AG04450 (cell line): ENCODE measurements around the gene METRN. TPM values are rescaled to one million over a fixed set of nuclear protein-coding genes. Genes with fewer than 3 reads are reported as not detected.

Experiments used
- CTCF ChIA-PET: fragments of 300-600, 350-600 bp; formaldehyde crosslinking; extraction: SDS; loops from one replicate; lab custom pipeline; 2022; ENCODE audit warnings: antibody characterized with exemption, inconsistent platforms; lab: Charles Lee
- POLR2A ChIA-PET: fragments of 350-600 bp; formaldehyde crosslinking; extraction: SDS; loops from one replicate; lab custom pipeline; 2021; ENCODE audit warnings: antibody characterized with exemption, inconsistent platforms; lab: Yijun Ruan, JAX
- DNase-seq: peaks from one replicate; pipeline ENCODE4 v3.0.0-alpha.2; 2011; ENCODE audit warnings: low read depth, low spot score
- H3K27ac ChIP-seq: one replicate; pipeline ENCODE4 v1.5.1; 2012; ENCODE audit warnings: low read depth, low read length, control low read depth
- H3K27me3 ChIP-seq: one replicate; pipeline ENCODE4 v1.6.0; 2012; ENCODE audit warnings: low read length; ENCODE audit not compliant: control insufficient read depth, insufficient read depth
- H3K4me3 ChIP-seq: 2 replicates; pipeline ENCODE4 v1.5.1; 2011; ENCODE audit warnings: mild to moderate bottlenecking, low read depth, low read length, control low read depth
- H3K9me3 ChIP-seq: 2 replicates; pipeline ENCODE4 v1.5.1; 2012; ENCODE audit warnings: low read length; ENCODE audit not compliant: control insufficient read depth, insufficient read depth
- CTCF ChIP-seq: IDR thresholded peaks from 2 replicates; pipeline ENCODE4 v1.5.1; 2011; ENCODE audit warnings: low read depth, low read length, control low read depth, inconsistent platforms
- polyA plus RNA-seq: library from polyadenylated mRNA; depleted of rRNA; stranded (reverse); fragments of >200 nt; gene quantifications from 2 replicates; pipeline ENCODE4 v1.2.3, GENCODE V29; 2011

METRN gene
- polyA plus RNA-seq, 1 experiment, result 20.0 TPM

- DNase-seq, result no peak
- no peak overlapping the region for H3K27ac ChIP-seq
- TF ChIP-seq CTCF, result no peak
- ChIA-PET CTCF (interaction anchor here (0.6 to 1.9 kb wide), 3 partner anchors 13 to 668 kb away, joined by 3 to 5 read pairs (median 4); no protein-coding TSS in a partner anchor), POLR2A (interaction anchor here (0.8 to 1.0 kb wide), 3 partner anchors 10 to 16 kb away, joined by 3 to 4 read pairs (median 4); partner anchors contain the start of genes JMJD8 and STUB1)
- peak overlapping the region; percentile 81 for H3K4me3 ChIP-seq
- H3K27me3 ChIP-seq, result no peaks in the 10 kb centered on the region
- H3K9me3 ChIP-seq, result no peaks in the 10 kb centered on the region; the same call in 1 of the 2 replicates
These were observed 46.3 kb upstream of the METRN start for GRCh38 chr16:668519-669171.

GRCh38 chr16:669666-670065 lies 45.3 kb upstream of the METRN start:
- POLR2A ChIA-PET, result no interaction called here
- H3K27ac ChIP-seq, result no peak overlapping the region

GRCh38 chr16:670485-671352 lies 44.2 kb upstream of the METRN start:
- no peak overlapping the region for H3K27ac ChIP-seq
- no peaks in the 10 kb centered on the region; the same call in 1 of the 2 replicates for H3K9me3 ChIP-seq
- no peak overlapping the region for H3K4me3 ChIP-seq
- POLR2A ChIA-PET, result no interaction called here
- TF ChIP-seq CTCF, result no peak
- H3K27me3 ChIP-seq, result no peaks in the 10 kb centered on the region
- CTCF ChIA-PET, result interaction anchor here (0.6 kb wide), 1 partner anchor 236 kb away, joined by 3 read pairs; no protein-coding TSS in a partner anchor
- DNase-seq, result no peak

More at GRCh38 chr16:669666-670065, 45.3 kb upstream of the METRN start:
- no peak for DNase-seq
- no peaks in the 10 kb centered on the region; the same call in 1 of the 2 replicates for H3K9me3 ChIP-seq
- no peaks in the 10 kb centered on the region for H3K27me3 ChIP-seq
- CTCF ChIA-PET, result no interaction called here
- peak overlapping the region; percentile 81; the same call in 1 of the 2 replicates for H3K4me3 ChIP-seq
- TF ChIP-seq CTCF, result no peak

GRCh38 chr16:671353-672131 lies 43.4 kb upstream of the METRN start:
- H3K4me3 ChIP-seq, result no peak overlapping the region
- ChIA-PET CTCF (no interaction called here), POLR2A (no interaction called here)
- H3K9me3 ChIP-seq, result no peaks in the 10 kb centered on the region; the same call in 1 of the 2 replicates
- DNase-seq, result no peak
- H3K27me3 ChIP-seq, result no peaks in the 10 kb centered on the region
- H3K27ac ChIP-seq, result no peak overlapping the region
- TF ChIP-seq CTCF, result no peak
